IPS-15b (cell line): Measurements from ENCODE around the gene HNRNPUL2.

ENCODE experiments used
- H3K27me3 ChIP-seq: one replicate; pipeline ENCODE4 v1.6.1; 2013; ENCODE audit warnings: low read length; ENCODE audit not compliant: control insufficient read depth, insufficient read depth
- H3K36me3 ChIP-seq: one replicate; pipeline ENCODE4 v1.6.1; 2013; ENCODE audit warnings: low read length; ENCODE audit not compliant: control insufficient read depth, insufficient read depth
- H3K4me1 ChIP-seq: one replicate; pipeline ENCODE4 v1.6.1; 2013; ENCODE audit warnings: mild to moderate bottlenecking, low read length; ENCODE audit not compliant: control insufficient read depth, insufficient read depth
- H3K4me3 ChIP-seq: one replicate; pipeline ENCODE4 v1.5.1; 2013; ENCODE audit warnings: low read depth, low read length
- H3K9ac ChIP-seq: one replicate; pipeline ENCODE4 v1.6.1; 2013; ENCODE audit warnings: low read depth, mild to moderate bottlenecking, low read length
- H3K9me3 ChIP-seq: one replicate; pipeline ENCODE4 v1.6.1; 2013; ENCODE audit warnings: mild to moderate bottlenecking, low read length; ENCODE audit not compliant: control insufficient read depth, insufficient read depth

HNRNPUL2 gene

DNA sequence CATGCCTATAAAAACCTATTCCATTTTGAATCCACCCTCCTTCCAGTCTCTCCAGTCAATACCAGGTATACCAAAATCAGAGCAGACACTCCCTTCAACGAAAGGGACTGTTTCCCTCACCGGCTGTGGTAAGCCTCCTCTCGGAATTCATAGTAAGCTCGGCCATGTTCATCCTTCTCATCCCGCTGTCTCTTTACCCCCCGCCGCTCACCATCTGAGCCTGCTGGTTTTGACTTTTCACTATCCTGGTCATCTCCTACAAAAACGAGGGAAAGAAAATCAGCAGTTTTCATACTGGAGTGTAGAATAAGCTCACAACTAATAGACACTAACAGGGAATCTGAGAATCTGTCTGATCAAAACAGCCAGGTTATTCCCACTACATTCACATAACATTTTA is 3.1 kb downstream of the HNRNPUL2 start:
- H3K27me3 ChIP-seq: no peaks in the 10 kb centered on the region
- H3K36me3 ChIP-seq: peaks cover 46% of the 10 kb centered on the region
- no peaks in the 10 kb centered on the region for H3K9me3 ChIP-seq
- H3K9ac ChIP-seq: no peak overlapping the region
- peaks cover 5% of the 10 kb centered on the region for H3K4me1 ChIP-seq
- no peak overlapping the region for H3K4me3 ChIP-seq

DNA sequence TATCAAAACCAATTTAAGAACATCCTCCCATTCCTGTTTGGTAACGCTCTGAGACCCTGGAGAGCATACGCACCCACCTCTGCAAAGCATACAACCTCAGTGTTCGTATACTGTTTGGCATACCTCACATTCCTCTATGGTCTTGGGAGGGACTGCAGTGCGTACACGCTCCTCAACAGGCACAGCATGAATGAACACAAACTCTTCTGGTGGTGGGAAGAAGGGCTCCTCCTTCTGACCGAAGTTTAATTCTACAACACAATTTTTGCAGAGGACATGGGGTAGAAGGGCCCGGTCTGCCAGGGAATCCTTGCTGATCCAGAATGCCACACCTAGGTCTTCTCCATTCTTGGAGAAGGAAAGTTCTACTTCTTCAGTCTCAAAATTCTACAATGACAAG is 5.3 kb downstream of the HNRNPUL2 start:
- Histone ChIP-seq H3K9ac (no peak overlapping the region), H3K4me3 (no peak overlapping the region), H3K4me1 (peaks cover 5% of the 10 kb centered on the region), H3K27me3 (no peaks in the 10 kb centered on the region), H3K36me3 (peaks cover 65% of the 10 kb centered on the region), H3K9me3 (no peaks in the 10 kb centered on the region)

DNA sequence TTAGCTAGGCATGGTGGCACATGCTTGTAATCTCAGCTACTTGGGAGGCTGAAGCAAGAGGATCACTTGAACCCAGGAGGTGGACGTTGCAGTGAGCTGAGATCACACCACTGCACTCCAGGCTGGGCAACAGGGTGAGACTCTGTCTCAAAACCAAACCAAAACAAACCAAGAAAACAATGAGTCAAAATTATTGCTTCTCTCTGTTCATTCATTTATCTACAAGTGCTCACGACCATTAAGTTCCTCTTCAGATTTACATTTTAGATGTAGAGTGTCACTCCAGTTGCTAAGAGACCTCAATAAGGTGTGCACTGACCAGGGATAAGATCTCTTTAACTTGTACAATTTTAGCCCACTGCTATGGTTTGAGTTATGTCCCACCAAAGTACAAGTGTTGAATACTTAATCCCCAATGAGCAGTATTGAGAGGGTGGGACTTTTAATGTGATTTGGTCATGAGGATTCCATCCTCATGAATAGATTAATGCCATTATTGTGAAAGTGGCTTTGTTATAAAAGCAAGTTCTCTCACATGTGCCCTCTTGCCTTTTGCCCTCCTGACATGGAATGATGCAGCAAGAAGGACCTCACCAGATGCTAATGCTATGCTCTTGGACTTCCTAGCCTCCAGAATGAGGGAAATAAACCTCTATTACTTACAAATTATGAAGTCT is 7.8 kb downstream of the HNRNPUL2 start:
- Histone ChIP-seq H3K36me3 (peaks cover 81% of the 10 kb centered on the region), H3K4me3 (no peak overlapping the region), H3K9ac (no peak overlapping the region), H3K27me3 (no peaks in the 10 kb centered on the region), H3K9me3 (no peaks in the 10 kb centered on the region), H3K4me1 (no peaks in the 10 kb centered on the region)

DNA sequence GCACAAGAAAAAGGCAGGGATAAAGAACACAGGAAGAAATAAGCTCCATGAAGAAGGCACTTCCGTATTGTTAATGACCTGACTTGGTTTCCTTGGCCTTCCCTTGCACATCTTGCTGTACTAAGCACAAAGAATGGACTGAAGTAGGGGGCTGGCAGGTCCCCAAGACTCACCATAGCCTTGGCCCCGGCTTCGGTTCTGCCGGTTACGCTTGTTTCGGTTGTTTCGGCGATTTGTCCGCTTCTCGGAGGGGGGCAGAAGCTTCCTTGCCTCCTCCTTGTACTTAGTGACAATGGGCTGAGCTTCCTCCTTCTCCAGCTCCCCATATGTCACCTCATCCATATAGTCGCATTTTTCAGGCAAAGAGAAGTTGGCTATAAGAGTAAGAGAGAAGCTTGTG is 10.4 kb downstream of the HNRNPUL2 start:
- Histone ChIP-seq H3K4me1 (no peaks in the 10 kb centered on the region), H3K36me3 (peaks cover 70% of the 10 kb centered on the region), H3K4me3 (no peak overlapping the region), H3K9me3 (no peaks in the 10 kb centered on the region), H3K27me3 (no peaks in the 10 kb centered on the region), H3K9ac (no peak overlapping the region)

DNA sequence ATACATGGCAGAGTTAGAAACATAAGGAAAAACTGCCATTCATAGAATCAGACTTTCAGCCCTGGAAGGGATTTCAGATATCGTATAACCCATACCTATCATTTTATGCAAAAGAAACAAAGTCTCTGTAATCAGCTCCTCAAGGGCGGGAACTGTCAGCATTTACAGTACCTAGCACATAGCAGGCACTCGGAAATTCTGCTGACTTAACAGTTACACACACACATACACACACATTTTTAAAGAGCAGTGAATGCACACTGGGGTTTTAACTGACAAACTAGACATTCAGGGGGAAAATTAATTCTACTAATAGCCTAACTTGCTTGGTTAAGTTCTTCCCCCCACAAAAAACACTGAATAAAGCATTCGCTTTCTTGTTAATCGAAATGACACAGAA is 11.1 kb downstream of the HNRNPUL2 start:
- Histone ChIP-seq H3K9me3 (no peaks in the 10 kb centered on the region), H3K9ac (no peak overlapping the region), H3K4me1 (no peaks in the 10 kb centered on the region), H3K36me3 (peaks cover 68% of the 10 kb centered on the region), H3K4me3 (no peak overlapping the region), H3K27me3 (no peaks in the 10 kb centered on the region)

DNA sequence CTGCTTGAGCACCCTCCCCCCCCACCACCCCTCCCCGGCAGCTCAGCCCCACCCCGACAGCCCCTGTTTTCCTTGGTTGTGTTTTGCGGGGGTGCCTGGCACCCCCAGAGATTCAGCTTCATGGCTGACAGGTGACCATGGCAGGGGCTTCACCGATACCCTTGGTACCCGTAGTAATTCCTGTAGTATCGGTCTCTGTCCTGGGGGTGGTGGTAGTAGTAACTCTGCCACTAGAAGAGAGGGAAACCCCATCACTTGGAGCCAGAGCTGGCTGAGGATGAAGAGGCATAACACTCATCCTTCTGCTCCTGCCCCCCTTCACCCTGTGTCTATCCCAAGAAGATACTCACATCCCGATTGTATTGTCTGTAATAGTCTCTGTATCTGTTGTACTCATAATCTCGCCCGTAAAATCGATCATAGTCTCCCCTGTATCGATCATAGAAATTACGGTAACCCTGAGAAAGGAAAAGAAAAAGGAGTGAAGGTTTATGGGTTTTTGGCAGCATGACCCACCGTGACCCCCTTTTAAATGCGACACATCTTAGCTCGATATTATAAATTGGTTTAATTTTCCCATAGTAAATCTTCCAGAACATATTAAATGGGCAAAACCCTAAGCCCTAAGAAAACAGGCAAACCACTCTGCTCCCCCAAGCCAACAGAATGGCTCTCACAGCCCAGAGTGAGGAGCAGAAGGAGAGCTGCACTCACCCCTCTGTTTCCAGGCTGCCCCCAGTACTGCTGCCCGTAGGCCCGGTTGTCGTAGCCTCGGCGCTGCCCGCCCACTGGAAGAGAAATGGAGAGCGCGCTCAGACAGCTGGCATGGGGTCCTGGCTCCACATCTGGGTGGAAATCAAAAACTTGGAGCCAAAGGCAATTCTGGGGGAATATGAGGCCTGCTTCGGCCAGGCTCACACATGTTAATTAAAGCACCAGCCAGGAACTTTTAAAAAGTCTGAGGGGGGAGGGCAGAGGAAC is 11.8 kb downstream of the HNRNPUL2 start:
- Histone ChIP-seq H3K4me1 (no peaks in the 10 kb centered on the region), H3K36me3 (peaks cover 61% of the 10 kb centered on the region), H3K9ac (no peak overlapping the region), H3K27me3 (no peaks in the 10 kb centered on the region), H3K9me3 (no peaks in the 10 kb centered on the region), H3K4me3 (no peak overlapping the region)

DNA sequence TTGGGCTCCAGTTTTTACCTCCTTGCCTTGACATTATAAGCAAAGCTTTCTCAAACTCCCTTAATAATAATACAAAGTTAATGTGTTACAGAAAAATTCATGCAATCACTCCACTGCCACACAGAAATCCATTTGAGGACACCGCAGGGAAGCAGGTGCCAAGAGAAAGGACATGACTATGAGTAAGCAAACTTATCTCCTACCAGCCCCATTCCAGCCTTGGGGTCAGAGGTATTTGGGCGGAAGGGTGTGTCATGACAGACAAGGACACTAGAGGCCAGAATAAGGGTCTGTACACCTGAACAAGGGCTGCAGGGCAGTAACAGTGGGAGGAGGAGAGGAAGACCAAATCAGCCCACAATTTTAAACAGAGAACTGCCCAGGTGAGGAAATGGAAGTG is 13.9 kb downstream of the HNRNPUL2 start:
- Histone ChIP-seq H3K36me3 (peaks cover 43% of the 10 kb centered on the region), H3K9ac (no peak overlapping the region), H3K9me3 (no peaks in the 10 kb centered on the region), H3K27me3 (no peaks in the 10 kb centered on the region), H3K4me3 (no peak overlapping the region), H3K4me1 (peaks cover 5% of the 10 kb centered on the region)

DNA sequence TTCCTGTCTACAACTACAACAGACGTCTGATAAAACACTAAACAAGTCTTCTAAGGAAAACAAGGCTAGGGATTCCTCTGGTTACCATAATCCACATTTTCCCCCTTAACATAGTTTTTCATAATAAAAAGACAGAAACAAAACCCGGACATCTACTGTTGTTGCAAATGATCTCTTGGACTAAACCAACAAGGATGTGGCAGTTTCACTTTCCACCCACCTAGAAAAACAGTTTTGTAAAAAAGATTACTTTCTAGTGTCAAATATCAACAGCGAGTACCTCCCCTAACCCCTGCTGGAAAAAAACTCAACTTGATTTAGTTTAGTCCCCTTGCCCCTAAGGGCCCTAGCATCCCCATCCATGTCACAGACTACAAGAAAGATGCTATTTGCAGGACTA is 14.4 kb downstream of the HNRNPUL2 start:
- Histone ChIP-seq H3K9me3 (no peaks in the 10 kb centered on the region), H3K36me3 (peaks cover 38% of the 10 kb centered on the region), H3K27me3 (no peaks in the 10 kb centered on the region), H3K4me3 (no peak overlapping the region), H3K9ac (no peak overlapping the region), H3K4me1 (peaks cover 8% of the 10 kb centered on the region)

DNA sequence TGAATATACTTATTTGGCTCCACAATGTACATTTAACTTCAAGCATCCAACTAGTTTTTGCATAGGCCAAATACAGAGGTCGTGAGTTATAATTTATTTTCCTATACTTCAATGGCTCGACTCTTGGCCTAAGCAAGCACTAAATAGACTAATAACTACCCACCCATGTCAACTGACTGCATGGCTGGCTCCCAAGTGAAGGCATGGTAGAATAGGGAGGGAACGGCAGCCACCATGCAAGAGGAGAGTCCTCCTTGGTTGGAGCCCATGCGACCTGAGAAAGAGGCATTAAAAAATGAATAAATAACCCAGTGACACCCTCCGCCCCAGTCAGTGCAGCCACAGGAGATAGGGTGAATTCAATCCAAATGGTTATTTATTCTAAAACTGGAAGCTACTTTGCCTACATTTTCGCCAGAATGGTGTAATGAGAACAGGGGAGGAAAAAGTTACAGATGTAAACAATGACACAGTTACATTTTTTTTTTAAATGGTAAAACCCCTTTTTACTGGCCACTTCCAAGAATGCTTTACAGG is 14.9 kb downstream of the HNRNPUL2 start:
- H3K9ac ChIP-seq: no peak overlapping the region
- peaks cover 33% of the 10 kb centered on the region for H3K36me3 ChIP-seq
- H3K4me1 ChIP-seq: peaks cover 8% of the 10 kb centered on the region
- no peaks in the 10 kb centered on the region for H3K27me3 ChIP-seq
- no peak overlapping the region for H3K4me3 ChIP-seq
- no peaks in the 10 kb centered on the region for H3K9me3 ChIP-seq

DNA sequence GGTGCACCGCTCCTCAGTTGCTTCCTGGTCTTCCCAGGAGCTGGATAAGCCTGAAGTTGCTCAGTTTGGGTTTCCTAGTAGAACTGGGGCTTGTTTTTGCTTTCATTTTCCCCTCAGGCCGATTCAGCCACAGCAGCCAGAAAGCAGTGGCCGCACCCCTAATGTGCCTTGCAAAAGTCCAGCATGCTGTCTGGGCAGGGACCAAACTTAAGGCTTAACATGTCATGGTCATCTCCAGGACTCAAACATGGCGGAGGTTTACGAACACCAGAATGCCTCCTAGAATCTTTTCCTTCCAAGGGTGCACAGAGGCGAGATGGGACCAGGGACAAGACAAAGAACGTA is 17.3 kb downstream of the HNRNPUL2 start:
- Histone ChIP-seq H3K4me1 (peaks cover 8% of the 10 kb centered on the region), H3K9ac (peak overlapping the region; percentile 93), H3K27me3 (no peaks in the 10 kb centered on the region), H3K4me3 (peak overlapping the region; percentile 99), H3K9me3 (no peaks in the 10 kb centered on the region), H3K36me3 (peaks cover 17% of the 10 kb centered on the region)

DNA sequence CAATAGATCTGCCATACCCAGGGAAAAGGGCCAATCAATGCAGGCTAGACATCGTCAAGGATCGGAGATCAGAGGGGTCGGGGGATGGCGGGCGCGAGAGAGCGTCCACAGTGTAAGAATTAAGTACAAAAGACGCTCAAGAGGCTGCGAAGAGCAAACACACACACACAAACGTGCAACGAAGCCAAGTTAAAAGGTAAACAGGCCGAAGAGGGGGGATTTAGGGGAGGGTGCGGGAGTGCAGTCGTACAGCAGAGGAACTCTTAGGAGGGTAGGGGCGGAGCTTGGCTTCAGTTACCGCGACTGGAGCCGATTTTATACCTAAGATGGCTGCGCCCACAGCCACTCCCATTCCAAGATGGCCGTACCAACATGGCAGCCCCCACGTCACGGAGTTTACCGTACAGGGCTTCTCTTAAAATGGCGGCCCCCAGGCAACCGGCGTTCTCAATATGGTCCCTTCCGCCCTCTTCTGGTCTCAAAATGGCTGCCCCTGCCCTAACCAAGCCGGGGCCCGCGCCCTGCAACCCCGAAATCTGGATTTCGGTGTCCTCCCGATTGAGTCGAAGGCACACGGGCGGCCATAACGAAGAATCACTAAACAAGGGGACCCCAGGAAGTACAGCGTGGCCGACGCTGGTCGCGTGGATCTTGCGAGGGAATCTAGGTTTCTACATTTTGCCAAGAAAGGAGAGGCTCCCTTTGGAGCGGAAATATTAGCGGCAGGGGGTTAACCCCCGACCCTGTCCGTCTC is 17.8 kb downstream of the HNRNPUL2 start:
- Histone ChIP-seq H3K9ac (peak overlapping the region; percentile 93), H3K36me3 (peaks cover 13% of the 10 kb centered on the region), H3K27me3 (no peaks in the 10 kb centered on the region), H3K9me3 (no peaks in the 10 kb centered on the region), H3K4me3 (peak overlapping the region; percentile 99), H3K4me1 (peaks cover 8% of the 10 kb centered on the region)
